Spinal cord (tissue), 10 donors: Measurements from ENCODE around the gene F11R. TPM values are rescaled to one million over a fixed set of nuclear protein-coding genes. Genes with fewer than 3 reads are reported as not detected.
"Not testable (repeated sequence)": the region's sequence is repeated elsewhere in the genome, so short reads cannot be mapped to it uniquely, and the experiment has no call there.

Source experiments
- DNase-seq, 6 donors: peaks; one replicate each; pipeline versions ENCODE4 v3.0.0 to v3.0.0-alpha.2; 2013 to 2015; ENCODE audit warnings: low spot score in 6 of 6, low read depth in 4 of 6
- H3K27ac ChIP-seq: one replicate; pipeline ENCODE4 v1.5.1; 2013; ENCODE audit warnings: low read depth, low read length, control low read depth
- H3K27me3 ChIP-seq: one replicate; pipeline ENCODE4 v1.6.1; 2013; ENCODE audit warnings: low read length; ENCODE audit not compliant: control insufficient read depth, insufficient read depth
- H3K36me3 ChIP-seq: one replicate; pipeline ENCODE4 v1.6.1; 2013; ENCODE audit warnings: low read length; ENCODE audit not compliant: control insufficient read depth, insufficient read depth
- H3K4me1 ChIP-seq: one replicate; pipeline ENCODE4 v1.6.1; 2013; ENCODE audit warnings: low read length; ENCODE audit not compliant: control insufficient read depth, insufficient read depth
- H3K4me3 ChIP-seq: one replicate; pipeline ENCODE4 v1.5.1; 2013; ENCODE audit warnings: low read depth, low read length, control low read depth
- H3K9me3 ChIP-seq: one replicate; pipeline ENCODE4 v1.6.1; 2013; ENCODE audit warnings: low read length; ENCODE audit not compliant: control insufficient read depth, insufficient read depth
- WGBS: methylation state at CpG from one replicate; pipeline ENCODE4 v1.1.5; 2013; ENCODE audit warnings: missing lambda C conversion rate; ENCODE audit not compliant: insufficient coverage; 5-methylcytosine and 5-hydroxymethylcytosine counted together
- polyA plus RNA-seq, 2 donors: library from polyadenylated mRNA; unstranded; fragments of 120-200 nt; gene quantifications; one replicate each; pipeline ENCODE4 v1.2.1, GENCODE V29; 2013; ENCODE audit not compliant: insufficient read length in 2 of 2
- total RNA-seq, 2 donors: library from RNA; depleted of rRNA in 1 of 2; stranded (reverse); fragments of 120-200 nt in 1 of 2; fragments of >200 nt in 1 of 2; gene quantifications; one replicate each; pipeline versions ENCODE4 v1.2.3 to v1.2.4, GENCODE V29; 2013 to 2014
- donor health status: healthy.

The F11R gene
- total and polyA plus RNA-seq, 4 donors: 7.0 to 23.7 (median 11.3) TPM

- DNase-seq: no peak
- H3K4me3 ChIP-seq: no peak overlapping the region
- peaks cover 6% of the 10 kb centered on the region for H3K4me1 ChIP-seq
- H3K9me3 ChIP-seq: no peaks in the 10 kb centered on the region
- peaks cover 11% of the 10 kb centered on the region for H3K36me3 ChIP-seq
- no peaks in the 10 kb centered on the region for H3K27me3 ChIP-seq
- 84% methylated on average over 7 of the region's 11 CpGs for WGBS
- H3K27ac ChIP-seq: no peak overlapping the region
Measured at GRCh38 chr1:161000736-161001480, 20.0 kb downstream of the F11R start.

GRCh38 chr1:160999376-160999775, 21.6 kb downstream of the F11R start:
- Histone ChIP-seq H3K36me3 (peaks cover 11% of the 10 kb centered on the region), H3K27me3 (no peaks in the 10 kb centered on the region), H3K27ac (no peak overlapping the region), H3K4me1 (peaks cover 6% of the 10 kb centered on the region), H3K4me3 (no peak overlapping the region), H3K9me3 (no peaks in the 10 kb centered on the region)
- 95% methylated on average over 5 of the region's 5 CpGs for WGBS
- DNase-seq: no peak

GRCh38 chr1:160997323-160998038, 23.5 kb downstream of the F11R start:
- Histone ChIP-seq H3K27ac (no peak overlapping the region), H3K27me3 (no peaks in the 10 kb centered on the region), H3K4me1 (peaks cover 6% of the 10 kb centered on the region), H3K36me3 (peaks cover 11% of the 10 kb centered on the region), H3K4me3 (no peak overlapping the region), H3K9me3 (no peaks in the 10 kb centered on the region)
- WGBS: 89% methylated on average over 1 of the region's 1 CpG
- DNase-seq: peak in 2 of 6 donors; percentile 34 to 65

- no peak overlapping the region for H3K4me3 ChIP-seq
- no peak overlapping the region for H3K27ac ChIP-seq
- no peak for DNase-seq
- no peaks in the 10 kb centered on the region for H3K27me3 ChIP-seq
- H3K9me3 ChIP-seq: no peaks in the 10 kb centered on the region
- peaks cover 11% of the 10 kb centered on the region for H3K36me3 ChIP-seq
- 92% methylated on average over 3 of the region's 3 CpGs for WGBS
- H3K4me1 ChIP-seq: peaks cover 6% of the 10 kb centered on the region
Measured at GRCh38 chr1:160996178-160996577, 24.8 kb downstream of the F11R start.

GRCh38 chr1:160993544-160994193, 27.3 kb downstream of the F11R start:
- Histone ChIP-seq H3K27ac (no peak overlapping the region), H3K36me3 (peaks cover 4% of the 10 kb centered on the region), H3K27me3 (no peaks in the 10 kb centered on the region), H3K9me3 (no peaks in the 10 kb centered on the region), H3K4me3 (no peak overlapping the region), H3K4me1 (peaks cover 9% of the 10 kb centered on the region)
- WGBS: 50% methylated on average over 3 of the region's 14 CpGs
- DNase-seq: peak in 2 of 6 donors; percentile 47 to 70

- not testable (repeated sequence) for H3K9me3 ChIP-seq, H3K36me3 ChIP-seq, H3K4me3 ChIP-seq, DNase-seq, H3K4me1 ChIP-seq, H3K27me3 ChIP-seq, H3K27ac ChIP-seq
- WGBS: 83% methylated on average over 1 of the region's 4 CpGs
Measured at GRCh38 chr1:160992036-160992435, 28.9 kb downstream of the F11R start.

- 66% methylated on average over 6 of the region's 8 CpGs for WGBS
- Histone ChIP-seq H3K9me3 (no peaks in the 10 kb centered on the region), H3K36me3 (no peaks in the 10 kb centered on the region), H3K27ac (no peak overlapping the region), H3K4me3 (no peak overlapping the region), H3K4me1 (peaks cover 3% of the 10 kb centered on the region), H3K27me3 (no peaks in the 10 kb centered on the region)
- no peak for DNase-seq
Measured at GRCh38 chr1:160987359-160988050, 33.4 kb downstream of the F11R start.

- DNase-seq: no peak
- H3K9me3 ChIP-seq: no peaks in the 10 kb centered on the region
- H3K36me3 ChIP-seq: no peaks in the 10 kb centered on the region
- H3K27ac ChIP-seq: no peak overlapping the region
- WGBS: 92% methylated on average over 2 of the region's 4 CpGs
- H3K4me3 ChIP-seq: no peak overlapping the region
- peaks cover 12% of the 10 kb centered on the region for H3K4me1 ChIP-seq
- H3K27me3 ChIP-seq: peaks cover 16% of the 10 kb centered on the region
Measured at GRCh38 chr1:160985723-160986122, 35.2 kb downstream of the F11R start.

- peaks cover 19% of the 10 kb centered on the region for H3K27me3 ChIP-seq
- H3K36me3 ChIP-seq: no peaks in the 10 kb centered on the region
- WGBS: 3% methylated on average over 41 of the region's 42 CpGs
- H3K9me3 ChIP-seq: no peaks in the 10 kb centered on the region
- H3K4me3 ChIP-seq: peak overlapping the region; percentile 18
- DNase-seq: peak in 2 of 6 donors; percentile 19 to 26
- peaks cover 9% of the 10 kb centered on the region for H3K4me1 ChIP-seq
- no peak overlapping the region for H3K27ac ChIP-seq
Measured at GRCh38 chr1:160981584-160982411, 39.2 kb downstream of the F11R start.
